Measurements from ENCODE around the gene RUNX3. TPM values are rescaled to one million over a fixed set of nuclear protein-coding genes. Genes with fewer than 3 reads are reported as not detected.
"Not testable (repeated sequence)": the region's sequence is repeated elsewhere in the genome, so short reads cannot be mapped to it uniquely, and the experiment has no call there.

The RUNX3 gene
- total RNA-seq = not detected in 2 replicates
- long read RNA-seq = 0 reads

- no peak for DNase-seq (ENCODE audit: extremely low spot score, unreplicated experiment)
- Mint-ChIP-seq H3K27me3 (ENCODE audit: unreplicated experiment) (peaks cover 74% of the 10 kb centered on the region), H3K27ac (ENCODE audit: unreplicated experiment) (no peak within 1 kb of the TSS), H3K4me1 (ENCODE audit: unreplicated experiment) (peaks cover 25% of the 10 kb centered on the region), H3K36me3 (ENCODE audit: unreplicated experiment) (no peaks in the 10 kb centered on the region), H3K4me3 (ENCODE audit: unreplicated experiment) (no peak within 1 kb of the TSS), H3K9me3 (ENCODE audit: unreplicated experiment) (no peaks in the 10 kb centered on the region)
- TF ChIP-seq CTCF (IDR thresholded peaks at IDR 0.05) = no peak
Measured at GRCh38 chr1:24930260-24931145, at the start of gene RUNX3. Gene RUNX3, minus strand, starts transcription at chr1:24930276. Its CDS starts 408 bp downstream, at chr1:24929868.

- Mint-ChIP-seq H3K9me3 (ENCODE audit: unreplicated experiment) (peaks cover 22% of the 10 kb centered on the region), H3K27me3 (ENCODE audit: unreplicated experiment) (peaks cover 26% of the 10 kb centered on the region)
- not testable (repeated sequence) for H3K27ac Mint-ChIP-seq (ENCODE audit: unreplicated experiment); H3K4me3 Mint-ChIP-seq (ENCODE audit: unreplicated experiment); H3K4me1 Mint-ChIP-seq (ENCODE audit: unreplicated experiment); H3K36me3 Mint-ChIP-seq (ENCODE audit: unreplicated experiment); DNase-seq (ENCODE audit: extremely low spot score, unreplicated experiment)
Measured at GRCh38 chr1:24979232-24979631, 49.2 kb upstream of the RUNX3 start.

- no peak overlapping the region for H3K27ac Mint-ChIP-seq (ENCODE audit: unreplicated experiment)
Measured at GRCh38 chr1:24978383-24979032, 48.4 kb upstream of the RUNX3 start.

GRCh38 chr1:24975391-24975790, 45.3 kb upstream of the RUNX3 start:
- peaks cover 28% of the 10 kb centered on the region for H3K4me1 Mint-ChIP-seq (ENCODE audit: unreplicated experiment)
- no peak overlapping the region for H3K27ac Mint-ChIP-seq (ENCODE audit: unreplicated experiment)
- H3K9me3 Mint-ChIP-seq (ENCODE audit: unreplicated experiment) = peaks cover 25% of the 10 kb centered on the region
- no peak overlapping the region for H3K4me3 Mint-ChIP-seq (ENCODE audit: unreplicated experiment)
- no peak for TF ChIP-seq CTCF (IDR thresholded peaks at IDR 0.05)
- peaks cover 26% of the 10 kb centered on the region for H3K27me3 Mint-ChIP-seq (ENCODE audit: unreplicated experiment)
- DNase-seq (ENCODE audit: extremely low spot score, unreplicated experiment) = no peak
- H3K36me3 Mint-ChIP-seq (ENCODE audit: unreplicated experiment) = peaks cover 6% of the 10 kb centered on the region

More at GRCh38 chr1:24978383-24979032, 48.4 kb upstream of the RUNX3 start:
- DNase-seq (ENCODE audit: extremely low spot score, unreplicated experiment) = no peak
- peaks cover 26% of the 10 kb centered on the region for H3K27me3 Mint-ChIP-seq (ENCODE audit: unreplicated experiment)
- no peak for TF ChIP-seq CTCF (IDR thresholded peaks at IDR 0.05)
- H3K9me3 Mint-ChIP-seq (ENCODE audit: unreplicated experiment) = peaks cover 25% of the 10 kb centered on the region
- peaks cover 6% of the 10 kb centered on the region for H3K36me3 Mint-ChIP-seq (ENCODE audit: unreplicated experiment)
- H3K4me3 Mint-ChIP-seq (ENCODE audit: unreplicated experiment) = no peak overlapping the region
- H3K4me1 Mint-ChIP-seq (ENCODE audit: unreplicated experiment) = no peaks in the 10 kb centered on the region

GRCh38 chr1:24973315-24973714, 43.2 kb upstream of the RUNX3 start:
- H3K4me1 Mint-ChIP-seq (ENCODE audit: unreplicated experiment) = peaks cover 32% of the 10 kb centered on the region
- H3K36me3 Mint-ChIP-seq (ENCODE audit: unreplicated experiment) = peaks cover 6% of the 10 kb centered on the region
- no peak for TF ChIP-seq CTCF (IDR thresholded peaks at IDR 0.05)
- H3K27me3 Mint-ChIP-seq (ENCODE audit: unreplicated experiment) = peaks cover 9% of the 10 kb centered on the region
- no peak for DNase-seq (ENCODE audit: extremely low spot score, unreplicated experiment)
- H3K4me3 Mint-ChIP-seq (ENCODE audit: unreplicated experiment) = no peak overlapping the region
- peaks cover 25% of the 10 kb centered on the region for H3K9me3 Mint-ChIP-seq (ENCODE audit: unreplicated experiment)
- H3K27ac Mint-ChIP-seq (ENCODE audit: unreplicated experiment) = no peak overlapping the region

Measured in osteocyte (in vitro differentiated cells).